K562 (cell line): ENCODE data around the gene BMP10. TPM values are rescaled to one million over a fixed set of nuclear protein-coding genes. Genes with fewer than 3 reads are reported as not detected.
A peak's percentile ranks its signal among the peaks of the same experiment; 100 is the strongest.

Experiments
- ATAC-seq: fragments of 200-7000 bp; cut with Tn5 transposase; 3 replicates; pipeline ENCODE4 v1.9.1; 2020; ENCODE audit warnings: moderate library complexity
- BruUV-seq: library from RNA; stranded (reverse); fragments of 400-500 nt; replicated peaks from 2 replicates; lab custom pipeline; 2021; lab: Mats Ljungman, UMichigan
- CTCF ChIA-PET: fragments of 300-600 bp; formaldehyde crosslinking; extraction: SDS; loops from one replicate; lab custom pipeline; 2021; ENCODE audit warnings: low intra/inter-chr PET ratio; lab: Yijun Ruan, JAX
- POLR2A ChIA-PET: fragments of 300-600, 350-650 bp; sonication (Branson Sonifier 250); formaldehyde crosslinking; extraction: SDS; loops from one replicate; lab custom pipeline; 2021; ENCODE audit warnings: antibody characterized with exemption, inconsistent platforms; lab: Yijun Ruan, JAX
- DNase-seq, 4 experiments: peaks; one replicate each; pipeline versions ENCODE4 v3.0.0 to v3.0.0-alpha.2; 2011 to 2018; ENCODE audit warnings: low spot score in 3 of 4, mixed read lengths in 3 of 4; ENCODE audit errors: extremely low read depth in 1 of 4
- FAIRE-seq: peaks from 2 replicates; lab custom pipeline; 2011; peaks lifted over from hg19 to GRCh38; lab: Jason Lieb, UNC
- H2AFZ ChIP-seq: 2 replicates; pipeline ENCODE4 v1.6.0; 2011; ENCODE audit warnings: low read depth, low read length, control low read depth, inconsistent platforms
- H3K27ac ChIP-seq: fragments of 200-600 bp; 3 replicates; pipeline ENCODE4 v1.8.0; 2011; ENCODE audit warnings: low read depth, mild to moderate bottlenecking, control low read depth, inconsistent platforms, low read length, moderate library complexity, mixed read lengths; ENCODE audit errors: extremely low read depth
- H3K27me3 ChIP-seq, 2 experiments: fragments of 300-600 bp in 1 of 2; 2 replicates in 1 of 2; 3 replicates in 1 of 2; pipeline versions ENCODE4 v1.6.0 to v1.8.0; 2011; ENCODE audit warnings: inconsistent platforms in 2 of 2, low read length in 2 of 2, mild to moderate bottlenecking in 1 of 2, mixed read lengths in 1 of 2, moderate library complexity in 1 of 2; ENCODE audit not compliant: control insufficient read depth in 2 of 2, insufficient read depth in 2 of 2
- H3K36me3 ChIP-seq: fragments of 300-600 bp; 3 replicates; pipeline ENCODE4 v1.8.0; 2011; ENCODE audit warnings: mild to moderate bottlenecking, low read length, inconsistent platforms; ENCODE audit not compliant: control insufficient read depth, insufficient read depth
- H3K4me1 ChIP-seq, 2 experiments: fragments of 200-600 bp in 1 of 2; replicated peaks in 1 of 2; 2 replicates in 1 of 2; 3 replicates in 1 of 2; pipeline versions ENCODE4 v1.5.1 to v1.8.0; 2011; ENCODE audit warnings: inconsistent platforms in 2 of 2, low read length in 2 of 2, mild to moderate bottlenecking in 1 of 2, mixed read lengths in 1 of 2, moderate library complexity in 1 of 2; ENCODE audit not compliant: control insufficient read depth in 2 of 2, insufficient read depth in 2 of 2
- H3K4me2 ChIP-seq: 2 replicates; pipeline ENCODE4 v1.6.1; 2011; ENCODE audit warnings: low read length, control low read depth, inconsistent platforms, mixed read lengths; ENCODE audit not compliant: insufficient read depth
- H3K4me3 ChIP-seq: fragments of 200-600 bp; sonication (generic), shearing (Covaris generic); 2 replicates; pipeline ENCODE4 v1.5.1; 2016; ENCODE audit warnings: control low read depth, inconsistent platforms
- H3K79me2 ChIP-seq: fragments of 200-600 bp; 3 replicates; pipeline ENCODE4 v1.8.0; 2011; ENCODE audit warnings: low read length, inconsistent platforms; ENCODE audit not compliant: control insufficient read depth, insufficient read depth
- H3K9ac ChIP-seq, 2 experiments: 2 replicates each; pipeline versions ENCODE4 v1.6.0 to v1.6.1; 2011; ENCODE audit warnings: low read depth in 2 of 2, low read length in 2 of 2, control low read depth in 1 of 2, inconsistent platforms in 1 of 2, mild to moderate bottlenecking in 1 of 2, mixed read lengths in 1 of 2; ENCODE audit not compliant: insufficient read depth in 1 of 2
- H3K9me1 ChIP-seq: one replicate; pipeline ENCODE4 v1.6.0; 2011; ENCODE audit warnings: inconsistent platforms, mild to moderate bottlenecking, low read length, moderate library complexity; ENCODE audit not compliant: control insufficient read depth, insufficient read depth
- H3K9me3 ChIP-seq: replicated peaks from 2 replicates; pipeline ENCODE4 v1.5.1; 2011; ENCODE audit warnings: low read depth, low read length, inconsistent platforms; ENCODE audit not compliant: control insufficient read depth, insufficient read depth
- H4K20me1 ChIP-seq: replicated peaks from 2 replicates; pipeline ENCODE4 v1.6.1; 2011; ENCODE audit warnings: low read length, inconsistent platforms, mixed read lengths; ENCODE audit not compliant: control insufficient read depth, insufficient read depth
- ARID1B ChIP-seq: fragments of 450-650 bp; IDR thresholded peaks from 2 replicates; pipeline ENCODE4 v1.6.1; 2016; ENCODE audit warnings: antibody characterized with exemption, mild to moderate bottlenecking, inconsistent platforms
- CBFA2T3 ChIP-seq: fragments of 450-650 bp; IDR thresholded peaks from 2 replicates; pipeline ENCODE4 v1.6.1; 2017
- DPF2 ChIP-seq: fragments of 450-650 bp; IDR thresholded peaks from 2 replicates; pipeline ENCODE4 v1.6.1; 2016
- EGR1 ChIP-seq: fragments of 450-650 bp; conservative IDR thresholded peaks from 2 replicates; pipeline ENCODE4 v1.6.1; 2017; ENCODE audit warnings: mild to moderate bottlenecking
- IRF2 ChIP-seq: sonication (generic); formaldehyde crosslinking; IDR thresholded peaks from 2 replicates; pipeline ENCODE4 v1.8.1; 2022; ENCODE audit warnings: mild to moderate bottlenecking, missing genetic modification reagents
- JUN ChIP-seq, 2 experiments: sonication (generic) in 1 of 2; formaldehyde crosslinking in 1 of 2; IDR thresholded peaks; 2 replicates each; pipeline versions ENCODE4 v1.6.1 to v1.8.0; 2012 to 2022; ENCODE audit warnings: borderline replicate concordance in 2 of 2, mild to moderate bottlenecking in 2 of 2, improper control_type of control experiment in 1 of 2, low read depth in 1 of 2, low read length in 1 of 2, missing genetic modification reagents in 1 of 2
- JUND ChIP-seq, 2 experiments: IDR thresholded peaks; 2 replicates in 1 of 2; 3 replicates in 1 of 2; pipeline ENCODE4 v1.6.1; 2011; ENCODE audit warnings: borderline replicate concordance in 2 of 2, low read depth in 2 of 2, low read length in 2 of 2, improper control_type of control experiment in 1 of 2, missing biosample characterization in 1 of 2, missing genetic modification characterization in 1 of 2, missing genetic modification reagents in 1 of 2
- KLF16 ChIP-seq: IDR thresholded peaks from 2 replicates; pipeline ENCODE4 v1.6.1; 2016; ENCODE audit warnings: antibody characterized with exemption
- NCOR1 ChIP-seq: fragments of 450-650 bp; IDR thresholded peaks from 2 replicates; pipeline ENCODE4 v1.6.1; 2016; ENCODE audit warnings: mild to moderate bottlenecking, moderate library complexity
- TAL1 ChIP-seq: fragments of 450-650 bp; IDR thresholded peaks from 2 replicates; pipeline ENCODE4 v1.6.1; 2016; ENCODE audit warnings: mild to moderate bottlenecking
- TCF3 ChIP-seq: sonication (generic); formaldehyde crosslinking; IDR thresholded peaks from 2 replicates; pipeline ENCODE4 v1.4.0; 2020; ENCODE audit warnings: mild to moderate bottlenecking, missing genetic modification reagents
- ZNF212 ChIP-seq: fragments of 450-650 bp; formaldehyde crosslinking; IDR thresholded peaks from 2 replicates; pipeline ENCODE4 v1.4.0; 2020; ENCODE audit warnings: mild to moderate bottlenecking
- ZNF253 ChIP-seq: fragments of 250-450 bp; sonication (Bioruptor Pico); conservative IDR thresholded peaks from 2 replicates; pipeline ENCODE4 v1.6.1; 2021; ENCODE audit warnings: mild to moderate bottlenecking
- ZNF696 ChIP-seq: fragments of 250-450 bp; sonication (Bioruptor Pico); conservative IDR thresholded peaks from 2 replicates; pipeline ENCODE4 v1.4.0; 2020; ENCODE audit warnings: mild to moderate bottlenecking, moderate library complexity
- ZSCAN29 ChIP-seq: fragments of 450-650 bp; IDR thresholded peaks from 2 replicates; pipeline ENCODE4 v1.6.1; 2017
- WGBS: fragments of 100-300 bp; shearing (Covaris generic); methylation state at CpG from one replicate; pipeline ENCODE4 v1.1.6; 2016; ENCODE audit warnings: low coverage, mixed read lengths; ENCODE audit not compliant: insufficient coverage; ENCODE audit errors: missing lambda C conversion rate; 5-methylcytosine and 5-hydroxymethylcytosine counted together
- in situ Hi-C: fragments of 300-500 bp; cut with MboI; formaldehyde crosslinking; loops from 4 replicates; pipeline ENCODE4 v1.15.0; 2018; ENCODE audit warnings: inconsistent platforms, mixed read lengths
- intact Hi-C: fragments of 100-400 bp; cut with micrococcal nuclease; formaldehyde crosslinking; loops from 2 replicates; pipeline ENCODE4 v1.14.2; 2022
- polyA plus RNA-seq, 8 experiments: library from polyadenylated mRNA; depleted of rRNA in 4 of 8; stranded (reverse) in 5 of 8; unstranded in 3 of 8; fragments of >200 nt; fragmentation: Nextera tagmentation in 2 of 8; fragmentation: Illumina TruSeq in 1 of 8; extraction: Ambion mirVana in 2 of 8; extraction: Trizol in 1 of 8; gene quantifications; 2 replicates each; pipeline versions ENCODE4 v1.2.1 to v1.2.3, GENCODE V29; 2011 to 2014; ENCODE audit warnings: inconsistent platforms in 1 of 8, missing spikeins in 1 of 8
- total RNA-seq, 7 experiments: library from RNA; depleted of rRNA in 6 of 7; stranded (reverse); fragments of >200 nt in 6 of 7; fragmentation: Illumina TruSeq in 2 of 7; extraction: Trizol in 2 of 7; gene quantifications; 2 replicates each; pipeline versions ENCODE4 v1.2.1 to v1.2.3, GENCODE V29; 2011 to 2021; ENCODE audit warnings: low replicate concordance in 1 of 7
- TF ChIP-seq, protein P1 (sequence below): sonication (generic); formaldehyde crosslinking; IDR thresholded peaks from 2 replicates; pipeline ENCODE4 v1.8.0; 2022; ENCODE audit warnings: mild to moderate bottlenecking, low read depth, missing genetic modification reagents
- TF ChIP-seq, protein P2 (sequence below): fragments of 450-650 bp; formaldehyde crosslinking; IDR thresholded peaks from 2 replicates; pipeline ENCODE4 v1.4.0; 2020; ENCODE audit warnings: mild to moderate bottlenecking
- TF ChIP-seq, protein P3 (sequence below): fragments of 450-650 bp; IDR thresholded peaks from 2 replicates; pipeline ENCODE4 v1.6.1; 2018; ENCODE audit not compliant: partially characterized antibody

The BMP10 gene
- total and polyA plus RNA-seq, 9 of the 15 experiments (the other 6 are each of a cell fraction or from before 2014, with no cell fraction given): 0.11 to 0.91 (median 0.43) TPM

DNA sequence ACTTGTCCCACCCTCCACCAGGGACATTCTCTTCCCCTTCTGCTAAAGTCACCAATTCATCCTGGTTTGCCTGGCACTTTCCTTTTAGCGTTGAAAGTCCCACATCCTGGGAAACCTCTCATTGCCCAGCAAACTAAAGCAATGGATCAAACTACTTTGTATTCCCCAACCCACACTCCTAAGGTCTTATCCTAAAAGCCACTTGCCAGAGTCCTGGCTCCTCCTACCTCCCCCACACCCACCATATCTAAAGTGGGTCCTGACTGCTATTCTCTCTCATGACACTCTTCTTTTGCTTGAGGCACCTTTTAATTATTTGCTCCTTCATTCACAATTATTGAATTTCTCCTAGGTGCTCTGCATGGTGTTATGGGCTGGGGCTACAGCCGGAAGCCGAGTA, 40.9 kb upstream of the BMP10 start:
- peak; percentile 43 for ATAC-seq
- TF ChIP-seq, protein P1, sequence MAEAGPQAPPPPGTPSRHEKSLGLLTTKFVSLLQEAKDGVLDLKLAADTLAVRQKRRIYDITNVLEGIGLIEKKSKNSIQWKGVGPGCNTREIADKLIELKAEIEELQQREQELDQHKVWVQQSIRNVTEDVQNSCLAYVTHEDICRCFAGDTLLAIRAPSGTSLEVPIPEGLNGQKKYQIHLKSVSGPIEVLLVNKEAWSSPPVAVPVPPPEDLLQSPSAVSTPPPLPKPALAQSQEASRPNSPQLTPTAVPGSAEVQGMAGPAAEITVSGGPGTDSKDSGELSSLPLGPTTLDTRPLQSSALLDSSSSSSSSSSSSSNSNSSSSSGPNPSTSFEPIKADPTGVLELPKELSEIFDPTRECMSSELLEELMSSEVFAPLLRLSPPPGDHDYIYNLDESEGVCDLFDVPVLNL (CRISPR knock-in tag): no peak
- peak; percentile 65 for TF ChIP-seq EGR1
- TF ChIP-seq ARID1B: peak; percentile 66; the same call in 1 of the 2 replicates
- no peak for TF ChIP-seq IRF2
- TF ChIP-seq, protein P2, sequence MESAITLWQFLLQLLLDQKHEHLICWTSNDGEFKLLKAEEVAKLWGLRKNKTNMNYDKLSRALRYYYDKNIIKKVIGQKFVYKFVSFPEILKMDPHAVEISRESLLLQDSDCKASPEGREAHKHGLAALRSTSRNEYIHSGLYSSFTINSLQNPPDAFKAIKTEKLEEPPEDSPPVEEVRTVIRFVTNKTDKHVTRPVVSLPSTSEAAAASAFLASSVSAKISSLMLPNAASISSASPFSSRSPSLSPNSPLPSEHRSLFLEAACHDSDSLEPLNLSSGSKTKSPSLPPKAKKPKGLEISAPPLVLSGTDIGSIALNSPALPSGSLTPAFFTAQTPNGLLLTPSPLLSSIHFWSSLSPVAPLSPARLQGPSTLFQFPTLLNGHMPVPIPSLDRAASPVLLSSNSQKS (CRISPR knock-in tag): no peak
- TF ChIP-seq NCOR1: peak; percentile 28; the same call in 1 of the 2 replicates
- TF ChIP-seq, protein P3, sequence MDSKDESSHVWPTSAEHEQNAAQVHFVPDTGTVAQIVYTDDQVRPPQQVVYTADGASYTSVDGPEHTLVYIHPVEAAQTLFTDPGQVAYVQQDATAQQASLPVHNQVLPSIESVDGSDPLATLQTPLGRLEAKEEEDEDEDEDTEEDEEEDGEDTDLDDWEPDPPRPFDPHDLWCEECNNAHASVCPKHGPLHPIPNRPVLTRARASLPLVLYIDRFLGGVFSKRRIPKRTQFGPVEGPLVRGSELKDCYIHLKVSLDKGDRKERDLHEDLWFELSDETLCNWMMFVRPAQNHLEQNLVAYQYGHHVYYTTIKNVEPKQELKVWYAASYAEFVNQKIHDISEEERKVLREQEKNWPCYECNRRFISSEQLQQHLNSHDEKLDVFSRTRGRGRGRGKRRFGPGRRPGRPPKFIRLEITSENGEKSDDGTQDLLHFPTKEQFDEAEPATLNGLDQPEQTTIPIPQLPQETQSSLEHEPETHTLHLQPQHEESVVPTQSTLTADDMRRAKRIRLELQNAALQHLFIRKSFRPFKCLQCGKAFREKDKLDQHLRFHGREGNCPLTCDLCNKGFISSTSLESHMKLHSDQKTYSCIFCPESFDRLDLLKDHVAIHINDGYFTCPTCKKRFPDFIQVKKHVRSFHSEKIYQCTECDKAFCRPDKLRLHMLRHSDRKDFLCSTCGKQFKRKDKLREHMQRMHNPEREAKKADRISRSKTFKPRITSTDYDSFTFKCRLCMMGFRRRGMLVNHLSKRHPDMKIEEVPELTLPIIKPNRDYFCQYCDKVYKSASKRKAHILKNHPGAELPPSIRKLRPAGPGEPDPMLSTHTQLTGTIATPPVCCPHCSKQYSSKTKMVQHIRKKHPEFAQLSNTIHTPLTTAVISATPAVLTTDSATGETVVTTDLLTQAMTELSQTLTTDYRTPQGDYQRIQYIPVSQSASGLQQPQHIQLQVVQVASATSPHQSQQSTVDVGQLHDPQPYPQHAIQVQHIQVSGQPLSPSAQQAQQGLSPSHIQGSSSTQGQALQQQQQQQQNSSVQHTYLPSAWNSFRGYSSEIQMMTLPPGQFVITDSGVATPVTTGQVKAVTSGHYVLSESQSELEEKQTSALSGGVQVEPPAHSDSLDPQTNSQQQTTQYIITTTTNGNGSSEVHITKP: peak; percentile 68
- no peak for TF ChIP-seq JUND (IDR thresholded peaks at IDR 0.05; ENCODE audit: borderline replicate concordance, low read depth, low read length)
- TF ChIP-seq JUND (tag; IDR thresholded peaks at IDR 0.05; ENCODE audit: borderline replicate concordance, low read depth, low read length): no peak
- peak; percentile 11; the same call in 1 of the 2 replicates for TF ChIP-seq TAL1
- TF ChIP-seq KLF16: peak; percentile 20; the same call in 1 of the 2 replicates
- peak; percentile 59 for TF ChIP-seq CBFA2T3
- no peak for TF ChIP-seq ZNF696
- peak; percentile 52 for TF ChIP-seq DPF2
- no peak for TF ChIP-seq JUN (IDR thresholded peaks at IDR 0.05; ENCODE audit: borderline replicate concordance, low read depth, low read length)
- TF ChIP-seq JUN (CRISPR knock-in tag; IDR thresholded peaks at IDR 0.05; ENCODE audit: borderline replicate concordance): no peak
- peak; percentile 73 for TF ChIP-seq TCF3
- no peak for TF ChIP-seq ZSCAN29
- TF ChIP-seq ZNF212 (CRISPR knock-in tag): no peak
- TF ChIP-seq ZNF253 (CRISPR knock-in tag): no peak

More for the DNA sequence above, 40.9 kb upstream of the BMP10 start:
- Histone ChIP-seq H3K9ac (no peak overlapping the region), H3K4me2 (peak overlapping the region; percentile 51), H3K4me3 (no peak overlapping the region), H3K9me1 (no peaks in the 10 kb centered on the region), H3K4me1 (peaks cover 18 to 83% of the 10 kb centered on the region in 2 experiments), H3K27ac (peak overlapping the region; percentile 47), H3K36me3 (no peaks in the 10 kb centered on the region), H4K20me1 (no peaks in the 10 kb centered on the region), H3K27me3 (no peaks in the 10 kb centered on the region), H2AFZ (peak overlapping the region; percentile 51), H3K9me3 (no peaks in the 10 kb centered on the region), H3K79me2 (no peaks in the 10 kb centered on the region)
- in situ Hi-C loops (no loop called here), intact Hi-C loops (no loop called here)
- WGBS: 54% methylated on average over 3 of the region's 3 CpGs
- peak in 2 of 4 experiments; percentile 52 to 62 for DNase-seq
- BruUV-seq: no TSS peak
- no peak for FAIRE-seq
- CTCF ChIA-PET: no interaction called here
- POLR2A ChIA-PET: interaction anchor here (0.6 kb wide), 1 partner anchor 259 kb away, joined by 4 read pairs; no protein-coding TSS in a partner anchor
